Endothelial cell of umbilical vein (primary cell): ENCODE data around the gene SIPA1L3. TPM values are rescaled to one million over a fixed set of nuclear protein-coding genes. Genes with fewer than 3 reads are reported as not detected.

Experiments used
- BruUV-seq: library from RNA; stranded (reverse); fragments of 400-500 nt; replicated peaks from 2 replicates; lab custom pipeline; 2021; lab: Mats Ljungman, UMichigan
- CTCF ChIA-PET: fragments of 300-600, 350-600 bp; sonication (Branson Sonifier 250); formaldehyde crosslinking; loops from one replicate; lab custom pipeline; 2021; ENCODE audit warnings: antibody characterized with exemption, inconsistent platforms; lab: Charles Lee
- POLR2A ChIA-PET: fragments of 300-600, 350-600 bp; sonication (Branson Sonifier 250); formaldehyde crosslinking; loops from one replicate; lab custom pipeline; 2021; ENCODE audit warnings: antibody characterized with exemption, inconsistent platforms; lab: Charles Lee
- DNase-seq: peaks from one replicate; pipeline ENCODE4 v3.0.0-alpha.2; 2011; ENCODE audit warnings: low read depth, low spot score
- FAIRE-seq: peaks from 2 replicates; lab custom pipeline; 2011; peaks lifted over from hg19 to GRCh38; lab: Jason Lieb, UNC
- H2AFZ ChIP-seq: 2 replicates; pipeline ENCODE4 v1.6.0; 2012; ENCODE audit warnings: low read depth, low read length, control low read depth, inconsistent platforms
- H3K27ac ChIP-seq: 2 replicates; pipeline ENCODE4 v1.5.1; 2011; ENCODE audit warnings: low read depth, mild to moderate bottlenecking, control low read depth, low read length, moderate library complexity; ENCODE audit not compliant: insufficient read depth
- H3K27me3 ChIP-seq, 2 experiments: 2 replicates each; pipeline versions ENCODE4 v1.6.0 to v1.6.1; 2011; ENCODE audit warnings: low read length in 2 of 2, mixed read lengths in 1 of 2; ENCODE audit not compliant: control insufficient read depth in 2 of 2, insufficient read depth in 2 of 2
- H3K36me3 ChIP-seq, 2 experiments: 2 replicates in 1 of 2; 3 replicates in 1 of 2; pipeline ENCODE4 v1.5.1; 2011; ENCODE audit warnings: low read length in 2 of 2, mild to moderate bottlenecking in 1 of 2, moderate library complexity in 1 of 2; ENCODE audit not compliant: control insufficient read depth in 2 of 2, insufficient read depth in 2 of 2; ENCODE audit errors: extremely low read depth in 1 of 2
- H3K4me1 ChIP-seq: 3 replicates; pipeline ENCODE4 v1.5.1; 2011; ENCODE audit warnings: mild to moderate bottlenecking, low read length; ENCODE audit not compliant: control insufficient read depth, insufficient read depth; ENCODE audit errors: extremely low read depth
- H3K4me2 ChIP-seq: 2 replicates; pipeline ENCODE4 v1.6.1; 2011; ENCODE audit warnings: low read length, control low read depth, mixed read lengths; ENCODE audit not compliant: insufficient read depth
- H3K4me3 ChIP-seq, 3 experiments: fragments of 200-600 bp in 1 of 3; sonication (generic), shearing (Covaris generic) in 1 of 3; replicated peaks in 1 of 3; 2 replicates each; pipeline ENCODE4 v1.5.1; 2011 to 2016; ENCODE audit warnings: control low read depth in 3 of 3, low read length in 3 of 3, mild to moderate bottlenecking in 2 of 3, inconsistent platforms in 1 of 3, low read depth in 1 of 3, moderate library complexity in 1 of 3; ENCODE audit not compliant: insufficient read depth in 1 of 3
- H3K79me2 ChIP-seq: 2 replicates; pipeline ENCODE4 v1.6.0; 2012; ENCODE audit warnings: low read length, inconsistent platforms; ENCODE audit not compliant: control insufficient read depth, insufficient read depth
- H3K9ac ChIP-seq: replicated peaks from 2 replicates; pipeline ENCODE3; 2011; ENCODE audit warnings: low read length, control low read depth; ENCODE audit not compliant: insufficient read depth; ENCODE audit errors: extremely low read depth
- H3K9me1 ChIP-seq: replicated peaks from 3 replicates; pipeline ENCODE4 v1.6.0; 2011; ENCODE audit warnings: mild to moderate bottlenecking, low read length; ENCODE audit not compliant: control insufficient read depth, insufficient read depth; ENCODE audit errors: extremely low read depth
- H3K9me3 ChIP-seq: replicated peaks from 2 replicates; pipeline ENCODE4 v1.5.1; 2012; ENCODE audit warnings: low read length, inconsistent platforms; ENCODE audit not compliant: control insufficient read depth, insufficient read depth
- H4K20me1 ChIP-seq: replicated peaks from 2 replicates; pipeline ENCODE3; 2011; ENCODE audit warnings: mild to moderate bottlenecking, low read length; ENCODE audit not compliant: control insufficient read depth, insufficient read depth; ENCODE audit errors: extremely low read depth
- EZH2 ChIP-seq: IDR thresholded peaks from 2 replicates; pipeline ENCODE4 v1.6.1; 2012; ENCODE audit warnings: borderline replicate concordance, low read depth, mild to moderate bottlenecking, moderate library complexity, low read length, inconsistent platforms; ENCODE audit not compliant: severe bottlenecking
- FOS ChIP-seq: IDR thresholded peaks from 2 replicates; pipeline ENCODE4 v1.6.1; 2011; ENCODE audit warnings: mild to moderate bottlenecking, low read length, moderate library complexity, borderline replicate concordance; ENCODE audit not compliant: insufficient read depth
- GATA2 ChIP-seq: IDR thresholded peaks from 2 replicates; pipeline ENCODE4 v1.7.0; 2011; ENCODE audit warnings: low read depth, mild to moderate bottlenecking, moderate library complexity, mixed read lengths, low read length; ENCODE audit not compliant: insufficient read length, insufficient read depth
- JUN ChIP-seq: IDR thresholded peaks from 2 replicates; pipeline ENCODE4 v1.6.1; 2011; ENCODE audit warnings: borderline replicate concordance, low read depth; ENCODE audit not compliant: insufficient read length, insufficient read depth
- MYC ChIP-seq: IDR thresholded peaks from one replicate; pipeline ENCODE4 v1.6.1; 2011; ENCODE audit warnings: mild to moderate bottlenecking, low read depth, low read length
- POLR2A ChIP-seq: IDR thresholded peaks from 2 replicates; pipeline ENCODE4 v1.6.1; 2012; ENCODE audit warnings: low read depth, mild to moderate bottlenecking, control low read depth, low read length
- POLR2AphosphoS5 ChIP-seq: IDR thresholded peaks from 2 replicates; pipeline ENCODE4 v1.6.1; 2012; ENCODE audit warnings: low read depth, mild to moderate bottlenecking, control low read depth, low read length, moderate library complexity; ENCODE audit not compliant: insufficient read depth
- dilution Hi-C: fragments of 300-500 bp; cut with MboI; formaldehyde crosslinking; loops from one replicate; pipeline ENCODE4 v1.15.0; 2019; ENCODE audit warnings: low sequenced_read_pairs; ENCODE audit not compliant: extremely low pct_ligation_motif_present
- intact Hi-C: fragments of 100-400 bp; cut with micrococcal nuclease; formaldehyde crosslinking; loops from one replicate; pipeline ENCODE4 v1.10.0; 2022
- polyA plus RNA-seq, 4 experiments: library from polyadenylated mRNA; depleted of rRNA in 3 of 4; stranded (reverse) in 3 of 4; unstranded in 1 of 4; fragments of >200 nt; gene quantifications; 2 replicates each; pipeline versions ENCODE4 v1.2.1 to v1.2.3, GENCODE V29; 2011 to 2012; ENCODE audit warnings: missing spikeins in 1 of 4
- total RNA-seq: library from RNA; stranded (reverse); gene quantifications from 2 replicates; pipeline ENCODE4 v1.2.3, GENCODE V29; 2021
- TF ChIP-seq, protein P1 (sequence below): IDR thresholded peaks from 2 replicates; pipeline ENCODE4 v1.6.1; 2011; ENCODE audit not compliant: insufficient read depth, insufficient read length
- TF ChIP-seq, protein P2 (sequence below), 2 donors: IDR thresholded peaks; 1 replicate in 1 of 2; 2 replicates in 1 of 2; pipeline ENCODE4 v1.5.1; 2011; ENCODE audit warnings: low read length in 2 of 2, mild to moderate bottlenecking in 2 of 2, moderate library complexity in 2 of 2, control low read depth in 1 of 2, inconsistent platforms in 1 of 2, low read depth in 1 of 2; ENCODE audit not compliant: insufficient read depth in 1 of 2; ENCODE audit errors: extremely low read depth in 1 of 2

Gene SIPA1L3
- total and polyA plus RNA-seq, 2 donors (not counting 3 experiments of a cell fraction or from before 2014, with no cell fraction given), result 14.2 to 47.2 TPM

DNA sequence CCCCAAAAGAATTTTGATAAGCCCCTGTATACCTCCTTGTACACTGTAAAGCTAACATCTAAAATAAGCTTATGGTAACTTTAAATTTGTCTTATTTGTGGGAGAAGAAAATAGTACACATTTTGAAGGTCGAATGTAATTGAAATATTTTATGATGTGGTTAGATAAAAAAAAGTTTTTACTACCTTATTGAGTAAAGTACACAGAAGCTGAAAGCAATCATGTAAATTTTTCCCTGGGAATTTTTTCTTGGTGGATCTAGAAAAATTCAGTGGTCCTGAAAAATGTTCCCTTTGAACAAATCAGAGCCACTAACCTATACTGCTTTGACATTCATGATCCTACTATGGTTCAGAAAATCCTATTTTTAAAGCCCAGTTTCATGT lies 46.9 kb downstream of the SIPA1L3 start:
- Histone ChIP-seq H3K9me1 (no peaks in the 10 kb centered on the region), H3K27me3 (no peaks in the 10 kb centered on the region), H2AFZ (no peak overlapping the region), H3K4me2 (no peak overlapping the region), H3K79me2 (peaks cover 48% of the 10 kb centered on the region), H3K4me1 (no peaks in the 10 kb centered on the region), H3K27ac (no peak overlapping the region), H3K4me3 (no peak overlapping the region), H3K9me3 (no peaks in the 10 kb centered on the region), H3K9ac (no peak overlapping the region), H4K20me1 (no peaks in the 10 kb centered on the region), H3K36me3 (no peaks in the 10 kb centered on the region)
- no peak for FAIRE-seq
- dilution Hi-C loops, result loop anchor here (5.0 kb wide), 1 partner anchor 78 kb away; no protein-coding TSS in a partner anchor
- ChIA-PET CTCF (interaction anchor here (0.8 to 2.1 kb wide), 3 partner anchors 49 to 91 kb away, joined by 3 to 5 read pairs (median 4); no protein-coding TSS in a partner anchor), POLR2A (interaction anchor here (0.5 kb wide), 1 partner anchor 130 kb away, joined by 3 read pairs; no protein-coding TSS in a partner anchor)
- BruUV-seq, result no TSS peak
- intact Hi-C loops, result no loop called here
- TF ChIP-seq POLR2AphosphoS5, result no peak
- no peak for TF ChIP-seq JUN
- TF ChIP-seq EZH2, result no peak
- TF ChIP-seq, protein P1, sequence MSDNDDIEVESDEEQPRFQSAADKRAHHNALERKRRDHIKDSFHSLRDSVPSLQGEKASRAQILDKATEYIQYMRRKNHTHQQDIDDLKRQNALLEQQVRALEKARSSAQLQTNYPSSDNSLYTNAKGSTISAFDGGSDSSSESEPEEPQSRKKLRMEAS, result no peak
- DNase-seq, result no peak

DNA sequence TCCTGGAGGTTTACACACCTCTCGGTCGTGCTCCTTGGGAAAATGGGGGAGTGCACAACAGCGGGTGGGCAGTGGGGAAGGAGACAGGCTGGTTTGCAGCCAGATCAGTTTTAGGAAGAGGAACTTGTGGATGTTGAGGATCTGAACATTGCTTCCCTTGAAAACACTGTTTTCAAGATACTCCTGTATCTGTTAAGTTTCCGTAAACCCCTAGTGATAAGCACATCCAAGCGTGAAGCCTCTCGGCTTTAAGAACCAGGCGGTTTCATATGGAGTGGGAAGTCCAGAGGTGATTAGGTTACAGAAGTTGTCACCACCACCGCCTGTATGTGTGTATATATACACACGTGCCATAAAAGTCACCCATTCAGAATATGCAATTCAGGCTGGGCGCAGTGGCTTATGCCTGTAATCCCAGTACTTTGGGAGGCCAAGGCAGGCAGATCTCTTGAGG lies 47.4 kb downstream of the SIPA1L3 start:
- no peak overlapping the region for H3K4me3 ChIP-seq
- TF ChIP-seq POLR2A, result no peak
- TF ChIP-seq JUN, result no peak
- TF ChIP-seq FOS, result no peak
- no peak for TF ChIP-seq MYC
- no peak for TF ChIP-seq POLR2AphosphoS5
- TF ChIP-seq EZH2, result no peak
- TF ChIP-seq, protein P2, sequence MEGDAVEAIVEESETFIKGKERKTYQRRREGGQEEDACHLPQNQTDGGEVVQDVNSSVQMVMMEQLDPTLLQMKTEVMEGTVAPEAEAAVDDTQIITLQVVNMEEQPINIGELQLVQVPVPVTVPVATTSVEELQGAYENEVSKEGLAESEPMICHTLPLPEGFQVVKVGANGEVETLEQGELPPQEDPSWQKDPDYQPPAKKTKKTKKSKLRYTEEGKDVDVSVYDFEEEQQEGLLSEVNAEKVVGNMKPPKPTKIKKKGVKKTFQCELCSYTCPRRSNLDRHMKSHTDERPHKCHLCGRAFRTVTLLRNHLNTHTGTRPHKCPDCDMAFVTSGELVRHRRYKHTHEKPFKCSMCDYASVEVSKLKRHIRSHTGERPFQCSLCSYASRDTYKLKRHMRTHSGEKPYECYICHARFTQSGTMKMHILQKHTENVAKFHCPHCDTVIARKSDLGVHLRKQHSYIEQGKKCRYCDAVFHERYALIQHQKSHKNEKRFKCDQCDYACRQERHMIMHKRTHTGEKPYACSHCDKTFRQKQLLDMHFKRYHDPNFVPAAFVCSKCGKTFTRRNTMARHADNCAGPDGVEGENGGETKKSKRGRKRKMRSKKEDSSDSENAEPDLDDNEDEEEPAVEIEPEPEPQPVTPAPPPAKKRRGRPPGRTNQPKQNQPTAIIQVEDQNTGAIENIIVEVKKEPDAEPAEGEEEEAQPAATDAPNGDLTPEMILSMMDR (IDR thresholded peaks at IDR 0.05; ENCODE audit: extremely low read depth in 1 of 2, insufficient read depth in 1 of 2, low read depth in 1 of 2, low read length in 2 of 2), result no peak
- TF ChIP-seq, protein P1, result no peak
- no peak for TF ChIP-seq GATA2
- no peaks in the 10 kb centered on the region for H4K20me1 ChIP-seq
- H3K36me3 ChIP-seq, result no peaks in the 10 kb centered on the region
- intact Hi-C loops, result no loop called here
- CTCF ChIA-PET, result interaction anchor here (0.8 to 2.1 kb wide), 3 partner anchors 49 to 91 kb away, joined by 3 to 5 read pairs (median 4); no protein-coding TSS in a partner anchor
- no peak overlapping the region for H2AFZ ChIP-seq
- no peaks in the 10 kb centered on the region for H3K9me3 ChIP-seq
- H3K27me3 ChIP-seq, result no peaks in the 10 kb centered on the region
- dilution Hi-C loops, result loop anchor here (5.0 kb wide), 1 partner anchor 78 kb away; no protein-coding TSS in a partner anchor
- no peak overlapping the region for H3K4me2 ChIP-seq
- BruUV-seq, result no TSS peak
- H3K9ac ChIP-seq, result no peak overlapping the region
- DNase-seq (no peak), FAIRE-seq (no peak)
- H3K9me1 ChIP-seq, result no peaks in the 10 kb centered on the region
- no peaks in the 10 kb centered on the region for H3K4me1 ChIP-seq
- POLR2A ChIA-PET, result no interaction called here
- H3K27ac ChIP-seq, result no peak overlapping the region
- peaks cover 49% of the 10 kb centered on the region for H3K79me2 ChIP-seq
